GM12878 (cell line): ENCODE measurements around the gene AGAP3. TPM values are rescaled to one million over a fixed set of nuclear protein-coding genes. Genes with fewer than 3 reads are reported as not detected.

Experiments
- ATAC-seq: fragments of 200-7000 bp; cut with Tn5 transposase; 3 replicates; pipeline ENCODE4 v1.9.1; 2020; ENCODE audit warnings: mild to moderate bottlenecking, moderate library complexity
- BruUV-seq: library from RNA; stranded (reverse); fragments of 400-500 nt; replicated peaks from 2 replicates; lab custom pipeline; 2021; lab: Mats Ljungman, UMichigan
- CTCF ChIA-PET: fragments of 300-600 bp; sonication (Branson Sonifier 250); formaldehyde crosslinking; extraction: SDS; loops from one replicate; lab custom pipeline; 2021; ENCODE audit warnings: inconsistent platforms; lab: Yijun Ruan, JAX
- POLR2A ChIA-PET: fragments of 350-600 bp; formaldehyde crosslinking; extraction: SDS; loops from one replicate; lab custom pipeline; 2021; ENCODE audit warnings: inconsistent platforms; lab: Charles Lee
- RAD21 ChIA-PET: fragments of 300-600 bp; sonication (Branson Sonifier 250); formaldehyde crosslinking; loops from one replicate; lab custom pipeline; 2023; ENCODE audit warnings: antibody characterized with exemption; ENCODE audit not compliant: unreplicated experiment; lab: Charles Lee
- SMC1A ChIA-PET: fragments of 300-600 bp; sonication (Branson Sonifier 250); formaldehyde crosslinking; loops from one replicate; lab custom pipeline; 2023; ENCODE audit not compliant: unreplicated experiment, uncharacterized antibody; lab: Charles Lee
- DNase-seq: peaks from one replicate; pipeline ENCODE4 v3.0.0-alpha.2; 2011; ENCODE audit warnings: low read depth, low spot score
- FAIRE-seq: peaks from 3 replicates; lab custom pipeline; 2011; peaks lifted over from hg19 to GRCh38; lab: Jason Lieb, UNC
- H2AFZ ChIP-seq: 2 replicates; pipeline ENCODE4 v1.6.0; 2011; ENCODE audit warnings: low read depth, low read length, control low read depth; ENCODE audit not compliant: control insufficient read depth
- H3K27ac ChIP-seq: 2 replicates; pipeline ENCODE4 v1.5.1; 2011; ENCODE audit warnings: control low read depth; ENCODE audit not compliant: control insufficient read depth, insufficient read depth
- H3K27me3 ChIP-seq, 2 experiments: replicated peaks in 1 of 2; 2 replicates each; pipeline versions ENCODE4 v1.6.0 to v1.6.1; 2011; ENCODE audit warnings: low read length in 1 of 2; ENCODE audit not compliant: control insufficient read depth in 2 of 2, insufficient read depth in 2 of 2
- H3K36me3 ChIP-seq, 2 experiments: 2 replicates each; pipeline ENCODE4 v1.5.1; 2011; ENCODE audit warnings: low read length in 1 of 2; ENCODE audit not compliant: control insufficient read depth in 2 of 2, insufficient read depth in 2 of 2
- H3K4me1 ChIP-seq: 2 replicates; pipeline ENCODE4 v1.6.1; 2011; ENCODE audit warnings: mild to moderate bottlenecking, low read length, moderate library complexity, mixed read lengths; ENCODE audit not compliant: control insufficient read depth, insufficient read depth
- H3K4me2 ChIP-seq: 2 replicates; pipeline ENCODE4 v1.6.0; 2011; ENCODE audit warnings: control low read depth; ENCODE audit not compliant: control insufficient read depth, insufficient read depth
- H3K4me3 ChIP-seq: fragments of 200-600 bp; sonication (generic); 2 replicates; pipeline ENCODE4 v1.5.1; 2016
- H3K79me2 ChIP-seq: 2 replicates; pipeline ENCODE4 v1.6.0; 2011; ENCODE audit warnings: low read length; ENCODE audit not compliant: control insufficient read depth, insufficient read depth
- H3K9ac ChIP-seq: 2 replicates; pipeline ENCODE4 v1.8.0; 2011; ENCODE audit warnings: low read length, control low read depth, mixed read lengths; ENCODE audit not compliant: control insufficient read depth, insufficient read depth
- H3K9me3 ChIP-seq: replicated peaks from 3 replicates; pipeline ENCODE4 v1.5.1; 2011; ENCODE audit warnings: mild to moderate bottlenecking, low read length; ENCODE audit not compliant: control insufficient read depth, insufficient read depth
- H4K20me1 ChIP-seq: 2 replicates; pipeline ENCODE4 v1.6.0; 2011; ENCODE audit not compliant: control insufficient read depth, insufficient read depth
- BMI1 ChIP-seq: fragments of 450-650 bp; IDR thresholded peaks from 2 replicates; pipeline ENCODE4 v1.6.1; 2016; ENCODE audit warnings: mild to moderate bottlenecking, moderate library complexity, borderline replicate concordance
- ESRRA ChIP-seq: IDR thresholded peaks from 2 replicates; pipeline ENCODE4 v1.6.1; 2012; ENCODE audit warnings: mild to moderate bottlenecking, low read length, improper control_type of control experiment
- HDAC2 ChIP-seq: fragments of 200-600 bp; sonication (generic); IDR thresholded peaks from 2 replicates; pipeline ENCODE4 v1.6.1; 2017
- HDGF ChIP-seq: fragments of 450-650 bp; IDR thresholded peaks from 2 replicates; pipeline ENCODE4 v1.6.1; 2016; ENCODE audit warnings: antibody characterized with exemption
- MTA2 ChIP-seq: fragments of 450-650 bp; IDR thresholded peaks from 2 replicates; pipeline ENCODE4 v1.6.1; 2016; ENCODE audit warnings: low read depth, mild to moderate bottlenecking, moderate library complexity
- MTA3 ChIP-seq: IDR thresholded peaks from 2 replicates; pipeline ENCODE4 v1.6.1; 2012; ENCODE audit warnings: low read length, inconsistent platforms, borderline replicate concordance
- POLR2AphosphoS2 ChIP-seq: IDR thresholded peaks from 2 replicates; pipeline ENCODE4 v1.6.1; 2011; ENCODE audit warnings: low read depth, mild to moderate bottlenecking, low read length, improper control_type of control experiment, moderate library complexity
- RAD21 ChIP-seq: IDR thresholded peaks from 2 replicates; pipeline ENCODE4 v1.6.1; 2011; ENCODE audit warnings: mild to moderate bottlenecking, low read depth, low read length, moderate library complexity; ENCODE audit not compliant: insufficient read depth
- RUNX3 ChIP-seq: IDR thresholded peaks from 2 replicates; pipeline ENCODE4 v1.6.1; 2012; ENCODE audit warnings: low read length, inconsistent platforms
- SREBF1 ChIP-seq: IDR thresholded peaks from 2 replicates; pipeline ENCODE4 v1.6.1; 2012; ENCODE audit warnings: mild to moderate bottlenecking, low read length
- STAT1 ChIP-seq: fragments of 450-650 bp; conservative IDR thresholded peaks from 2 replicates; pipeline ENCODE4 v1.6.1; 2014; ENCODE audit warnings: antibody characterized with exemption, mild to moderate bottlenecking
- TAF1 ChIP-seq: IDR thresholded peaks from 2 replicates; pipeline ENCODE4 v1.6.1; 2011; ENCODE audit warnings: mild to moderate bottlenecking, low read depth, low read length, borderline replicate concordance
- ZSCAN29 ChIP-seq: fragments of 450-650 bp; IDR thresholded peaks from 2 replicates; pipeline ENCODE4 v1.6.1; 2017; ENCODE audit warnings: mild to moderate bottlenecking, moderate library complexity
- WGBS: methylation state at CpG from one replicate; pipeline ENCODE4 v1.1.6; 2016; ENCODE audit warnings: low lambda C conversion rate; ENCODE audit not compliant: insufficient replicate concordance, insufficient coverage; ENCODE audit errors: missing lambda C conversion rate; 5-methylcytosine and 5-hydroxymethylcytosine counted together
- in situ Hi-C: fragments of 300-500 bp; cut with MboI; formaldehyde crosslinking; loops from 9 replicates; pipeline ENCODE4 v1.14.3; 2018; ENCODE audit warnings: mixed read lengths
- intact Hi-C: fragments of 100-400 bp; cut with micrococcal nuclease; formaldehyde crosslinking; loops from one replicate; pipeline ENCODE4 v1.14.2; 2022; ENCODE audit not compliant: unreplicated experiment
- polyA plus RNA-seq, 11 experiments: library from polyadenylated mRNA; depleted of rRNA in 4 of 11; unstranded in 6 of 11; stranded (reverse) in 5 of 11; fragments of >200 nt; fragmentation: Nextera tagmentation in 4 of 11; fragmentation: Illumina TruSeq in 1 of 11; extraction: Ambion mirVana in 4 of 11; extraction: Trizol in 1 of 11; gene quantifications; 1 replicate in 1 of 11; 2 replicates in 10 of 11; pipeline versions ENCODE4 v1.2.1 to v1.2.3, GENCODE V29; 2011 to 2016; ENCODE audit warnings: inconsistent platforms in 2 of 11, missing spikeins in 2 of 11, low read depth in 1 of 11
- total RNA-seq, 4 experiments: library from RNA; depleted of rRNA in 3 of 4; stranded (reverse); fragments of >200 nt in 3 of 4; fragmentation: Illumina TruSeq in 1 of 4; extraction: Trizol in 1 of 4; gene quantifications; 2 replicates each; pipeline versions ENCODE4 v1.2.1 to v1.2.3, GENCODE V29; 2013 to 2021
- TF ChIP-seq, protein P1 (sequence below): IDR thresholded peaks from 2 replicates; pipeline ENCODE4 v1.6.1; 2012; ENCODE audit warnings: low read length, inconsistent platforms
- TF ChIP-seq, protein P2 (sequence below): IDR thresholded peaks from 2 replicates; pipeline ENCODE4 v1.6.1; 2012; ENCODE audit warnings: low read depth, low read length, improper control_type of control experiment
- TF ChIP-seq, protein P3 (sequence below): fragments of 450-650 bp; IDR thresholded peaks from 2 replicates; pipeline ENCODE4 v1.6.1; 2018; ENCODE audit warnings: mild to moderate bottlenecking, low read depth, moderate library complexity; ENCODE audit not compliant: partially characterized antibody

AGAP3 gene
- total and polyA plus RNA-seq, 10 of the 15 experiments (the other 5 are each of a cell fraction or from before 2014, with no cell fraction given) = 1.8 to 68.1 (median 15.7) TPM

DNA sequence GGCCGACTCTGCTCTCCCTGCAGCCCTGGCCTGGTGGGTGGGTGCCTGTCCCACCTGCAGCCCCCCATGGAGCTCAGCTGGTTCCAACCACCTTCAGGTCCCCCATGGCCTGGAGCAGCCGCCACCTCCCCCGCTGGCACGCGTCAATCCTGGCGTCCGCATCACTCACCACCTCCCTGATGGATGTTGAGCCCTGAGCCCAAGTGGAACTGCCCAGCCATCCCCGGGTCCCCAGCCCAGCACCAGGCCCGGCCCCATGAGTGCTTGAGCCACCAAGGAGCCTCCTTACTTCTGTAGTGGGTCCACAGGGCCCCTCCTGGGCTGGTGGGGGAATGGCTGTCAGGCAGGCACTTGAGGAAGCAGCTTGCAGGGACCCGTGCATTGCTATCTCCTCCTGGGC is 14.6 kb downstream of the AGAP3 start (continued):
- TF ChIP-seq, protein P1, sequence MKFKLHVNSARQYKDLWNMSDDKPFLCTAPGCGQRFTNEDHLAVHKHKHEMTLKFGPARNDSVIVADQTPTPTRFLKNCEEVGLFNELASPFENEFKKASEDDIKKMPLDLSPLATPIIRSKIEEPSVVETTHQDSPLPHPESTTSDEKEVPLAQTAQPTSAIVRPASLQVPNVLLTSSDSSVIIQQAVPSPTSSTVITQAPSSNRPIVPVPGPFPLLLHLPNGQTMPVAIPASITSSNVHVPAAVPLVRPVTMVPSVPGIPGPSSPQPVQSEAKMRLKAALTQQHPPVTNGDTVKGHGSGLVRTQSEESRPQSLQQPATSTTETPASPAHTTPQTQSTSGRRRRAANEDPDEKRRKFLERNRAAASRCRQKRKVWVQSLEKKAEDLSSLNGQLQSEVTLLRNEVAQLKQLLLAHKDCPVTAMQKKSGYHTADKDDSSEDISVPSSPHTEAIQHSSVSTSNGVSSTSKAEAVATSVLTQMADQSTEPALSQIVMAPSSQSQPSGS = no peak
- no peak for TF ChIP-seq MTA2
- TF ChIP-seq, protein P2, sequence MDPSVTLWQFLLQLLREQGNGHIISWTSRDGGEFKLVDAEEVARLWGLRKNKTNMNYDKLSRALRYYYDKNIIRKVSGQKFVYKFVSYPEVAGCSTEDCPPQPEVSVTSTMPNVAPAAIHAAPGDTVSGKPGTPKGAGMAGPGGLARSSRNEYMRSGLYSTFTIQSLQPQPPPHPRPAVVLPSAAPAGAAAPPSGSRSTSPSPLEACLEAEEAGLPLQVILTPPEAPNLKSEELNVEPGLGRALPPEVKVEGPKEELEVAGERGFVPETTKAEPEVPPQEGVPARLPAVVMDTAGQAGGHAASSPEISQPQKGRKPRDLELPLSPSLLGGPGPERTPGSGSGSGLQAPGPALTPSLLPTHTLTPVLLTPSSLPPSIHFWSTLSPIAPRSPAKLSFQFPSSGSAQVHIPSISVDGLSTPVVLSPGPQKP = no peak
- TF ChIP-seq RUNX3 = no peak
- TF ChIP-seq HDAC2 = no peak
- TF ChIP-seq RAD21 = no peak
- TF ChIP-seq MTA3 = no peak
- TF ChIP-seq STAT1 = no peak

DNA sequence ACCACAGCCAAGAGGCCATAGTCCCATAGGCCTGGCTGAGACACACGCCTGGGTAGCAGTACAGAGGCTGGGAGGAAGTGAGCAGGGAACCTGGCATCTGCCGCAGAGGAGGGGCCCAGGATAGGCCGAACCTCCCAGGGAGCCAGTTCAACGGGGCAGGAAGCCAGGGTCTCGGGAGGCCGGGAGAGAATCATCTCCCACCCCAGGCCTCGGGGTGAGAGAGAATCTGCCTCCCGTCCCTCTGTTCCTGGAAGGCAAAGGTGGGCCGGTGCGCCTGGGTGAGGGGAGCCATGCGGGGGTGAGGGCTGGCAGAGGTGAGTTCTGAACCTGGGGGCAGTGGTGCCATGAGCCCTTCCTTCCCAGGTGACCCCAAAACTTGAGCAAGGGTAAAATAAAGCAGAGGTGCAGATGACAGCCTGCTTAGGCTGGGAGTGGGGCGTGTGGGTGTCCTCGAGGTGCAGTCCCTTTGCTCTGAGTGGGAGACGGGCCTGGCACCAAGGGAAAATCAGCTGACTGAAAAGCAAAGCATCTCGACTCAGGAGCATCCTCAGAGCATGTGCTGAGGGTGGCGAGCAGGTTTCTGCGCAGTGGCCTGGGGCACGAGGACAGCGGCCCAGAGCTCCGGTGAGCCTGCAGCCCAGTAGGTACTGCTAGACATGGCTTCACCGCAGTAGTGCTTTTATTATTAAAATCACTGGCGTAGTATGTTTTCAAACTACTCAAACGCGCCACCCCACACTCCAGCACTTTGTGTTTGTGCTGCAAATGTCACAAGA is 15.5 kb downstream of the AGAP3 start:
- intact Hi-C loops (no loop called here), in situ Hi-C loops (no loop called here)
- DNase-seq (no peak), FAIRE-seq (no peak), ATAC-seq (no peak)
- H2AFZ ChIP-seq = no peak overlapping the region
- H3K27ac ChIP-seq = no peak overlapping the region
- peaks cover 8% of the 10 kb centered on the region for H3K79me2 ChIP-seq
- SMC1A ChIA-PET = interaction anchor here (1.2 kb wide), 1 partner anchor 17 kb away, joined by 3 read pairs; no protein-coding TSS in a partner anchor
- POLR2A ChIA-PET = no interaction called here
- H3K9ac ChIP-seq = no peak overlapping the region
- CTCF ChIA-PET = no interaction called here
- RAD21 ChIA-PET = no interaction called here
- H4K20me1 ChIP-seq = no peaks in the 10 kb centered on the region; the same call in 1 of the 2 replicates
- H3K27me3 ChIP-seq = no peaks in the 10 kb centered on the region
- TF ChIP-seq POLR2AphosphoS2 = no peak
- no peak for TF ChIP-seq STAT1
- TF ChIP-seq TAF1 = no peak
- no peak for TF ChIP-seq MTA2
- no peak for TF ChIP-seq SREBF1
- TF ChIP-seq BMI1 = no peak
- TF ChIP-seq HDGF = no peak
- TF ChIP-seq, protein P3, sequence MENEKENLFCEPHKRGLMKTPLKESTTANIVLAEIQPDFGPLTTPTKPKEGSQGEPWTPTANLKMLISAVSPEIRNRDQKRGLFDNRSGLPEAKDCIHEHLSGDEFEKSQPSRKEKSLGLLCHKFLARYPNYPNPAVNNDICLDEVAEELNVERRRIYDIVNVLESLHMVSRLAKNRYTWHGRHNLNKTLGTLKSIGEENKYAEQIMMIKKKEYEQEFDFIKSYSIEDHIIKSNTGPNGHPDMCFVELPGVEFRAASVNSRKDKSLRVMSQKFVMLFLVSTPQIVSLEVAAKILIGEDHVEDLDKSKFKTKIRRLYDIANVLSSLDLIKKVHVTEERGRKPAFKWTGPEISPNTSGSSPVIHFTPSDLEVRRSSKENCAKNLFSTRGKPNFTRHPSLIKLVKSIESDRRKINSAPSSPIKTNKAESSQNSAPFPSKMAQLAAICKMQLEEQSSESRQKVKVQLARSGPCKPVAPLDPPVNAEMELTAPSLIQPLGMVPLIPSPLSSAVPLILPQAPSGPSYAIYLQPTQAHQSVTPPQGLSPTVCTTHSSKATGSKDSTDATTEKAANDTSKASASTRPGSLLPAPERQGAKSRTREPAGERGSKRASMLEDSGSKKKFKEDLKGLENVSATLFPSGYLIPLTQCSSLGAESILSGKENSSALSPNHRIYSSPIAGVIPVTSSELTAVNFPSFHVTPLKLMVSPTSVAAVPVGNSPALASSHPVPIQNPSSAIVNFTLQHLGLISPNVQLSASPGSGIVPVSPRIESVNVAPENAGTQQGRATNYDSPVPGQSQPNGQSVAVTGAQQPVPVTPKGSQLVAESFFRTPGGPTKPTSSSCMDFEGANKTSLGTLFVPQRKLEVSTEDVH = no peak
- TF ChIP-seq ZSCAN29 = no peak
- no peak for TF ChIP-seq ESRRA
- peaks cover 4 to 5% of the 10 kb centered on the region in 2 experiments; a peak in 2 of 4 replicates for H3K36me3 ChIP-seq
- H3K4me1 ChIP-seq = no peaks in the 10 kb centered on the region
- no peak overlapping the region for H3K4me2 ChIP-seq
- no peaks in the 10 kb centered on the region for H3K9me3 ChIP-seq
- no peak overlapping the region for H3K4me3 ChIP-seq
- no TSS peak for BruUV-seq
- WGBS = 86% methylated on average over 24 of the region's 24 CpGs
